HG03378 (cell line): ENCODE data around the gene GPR26.
"Not testable (repeated sequence)": the region's sequence is repeated elsewhere in the genome, so short reads cannot be mapped to it uniquely, and the experiment has no call there.

Source experiments
- ATAC-seq: cut with Tn5 transposase; IDR thresholded peaks from one replicate; pipeline ENCODE4 v1.9.1; 2021; ENCODE audit warnings: mild to moderate bottlenecking, moderate library complexity; ENCODE audit not compliant: unreplicated experiment

GPR26 gene

DNA sequence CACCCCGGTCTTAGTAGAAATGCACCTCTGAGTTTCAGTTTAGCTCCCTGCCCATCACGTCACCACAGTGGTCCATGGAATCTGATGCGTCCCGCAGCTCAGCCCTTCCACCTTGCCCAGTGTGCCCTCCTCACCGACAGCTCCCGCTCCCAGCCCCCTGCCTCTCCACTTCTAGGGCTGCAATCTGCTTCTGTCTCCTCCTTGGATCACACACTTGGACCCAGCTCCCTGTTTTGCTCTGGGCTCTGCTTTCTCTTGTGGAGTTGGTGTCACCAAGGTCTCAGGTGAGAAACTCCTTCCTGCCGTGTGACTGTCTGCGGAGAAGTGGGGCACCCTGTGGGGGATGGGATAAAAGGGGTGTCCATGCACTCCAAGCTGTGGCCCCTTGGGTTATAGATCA lies 37.9 kb downstream of the GPR26 start:
- ATAC-seq: no peak

DNA sequence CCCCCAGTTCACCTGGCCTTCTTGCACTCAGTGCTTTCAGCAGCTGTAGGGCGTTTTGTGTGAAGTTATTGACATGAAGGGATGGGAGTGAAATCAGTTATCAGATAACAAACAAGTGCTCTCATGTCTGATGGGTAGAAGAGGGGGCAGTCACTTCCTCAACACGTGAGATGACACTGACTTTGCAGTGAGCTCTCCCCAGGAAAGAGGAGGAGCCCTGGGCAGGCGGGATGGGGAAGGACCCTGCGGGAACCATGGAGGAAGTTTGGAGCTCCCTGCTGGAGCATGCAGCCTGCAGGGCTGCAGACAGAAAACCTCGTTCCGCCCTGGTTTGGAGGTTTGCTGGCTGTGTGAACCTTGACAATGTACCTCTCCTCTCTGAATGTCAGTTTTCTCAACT lies 38.7 kb downstream of the GPR26 start:
- ATAC-seq: no peak

GRCh38 chr10:123706236-123706635 lies 40.1 kb downstream of the GPR26 start:
- ATAC-seq: no peak

- ATAC-seq: no peak
Measured at GRCh38 chr10:123715546-123715945, 49.4 kb downstream of the GPR26 start.

DNA sequence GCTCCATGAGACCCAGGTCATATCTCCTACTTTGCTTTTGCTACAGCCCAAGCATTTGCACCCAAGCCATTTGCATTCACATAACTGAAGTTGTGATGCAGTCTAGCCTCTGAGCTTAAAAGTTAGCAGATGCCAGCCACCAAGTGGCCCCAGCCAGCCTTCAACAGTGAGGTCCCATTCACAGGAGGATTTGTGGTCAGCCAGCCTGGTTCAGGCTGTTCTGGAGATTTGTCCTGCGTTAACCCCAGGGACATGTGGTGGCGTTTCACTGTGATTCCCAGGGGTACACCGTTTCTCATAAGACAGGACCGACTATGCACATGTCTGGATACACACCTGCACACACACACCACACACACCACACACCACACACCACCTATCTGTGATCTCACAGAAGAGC lies 51.2 kb downstream of the GPR26 start:
- ATAC-seq: no peak

DNA sequence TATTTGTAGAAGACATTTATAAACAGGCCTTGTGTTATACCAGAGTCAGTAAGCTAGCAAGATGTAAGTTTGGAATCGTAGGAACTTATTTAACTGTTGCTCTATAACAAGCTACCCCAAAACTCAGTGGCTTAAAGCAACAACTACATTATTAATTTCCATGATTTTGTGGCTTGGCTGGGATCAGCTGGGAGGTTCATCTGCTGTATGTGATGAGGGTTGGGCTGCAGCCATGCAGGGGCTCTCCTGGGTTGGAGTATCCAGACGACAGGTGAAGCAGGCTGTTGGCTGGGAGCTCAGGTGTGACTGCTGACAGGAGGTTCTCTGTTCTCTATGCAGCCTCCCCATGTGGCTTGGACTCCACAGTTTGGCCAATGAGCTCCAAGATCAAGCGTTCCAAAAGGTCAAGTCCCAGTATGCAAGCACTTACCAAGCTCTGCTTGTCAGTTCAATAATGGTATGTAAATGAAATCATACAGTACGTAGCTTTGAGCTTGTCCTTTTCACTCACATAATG lies 52.4 kb downstream of the GPR26 start:
- no peak for ATAC-seq

DNA sequence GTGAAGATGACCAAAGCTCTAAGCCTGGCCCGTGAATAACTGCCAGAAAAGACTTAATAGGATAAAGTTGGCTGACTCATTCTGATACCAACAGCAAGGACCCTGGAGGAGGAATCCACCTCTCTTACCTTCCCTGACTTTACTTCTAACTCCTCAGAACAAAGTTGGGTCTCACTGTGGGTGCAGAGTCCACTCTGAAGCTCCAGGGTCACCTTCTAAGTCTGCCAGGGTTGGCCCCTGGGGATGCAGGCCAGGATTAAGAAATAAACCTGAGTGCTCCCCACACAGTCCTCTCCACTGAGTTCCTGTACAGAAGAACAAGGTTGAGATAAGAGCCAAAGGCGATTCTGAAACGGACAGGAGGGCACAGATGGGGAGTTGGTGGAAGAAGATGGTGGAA lies 54.4 kb downstream of the GPR26 start:
- no peak for ATAC-seq

DNA sequence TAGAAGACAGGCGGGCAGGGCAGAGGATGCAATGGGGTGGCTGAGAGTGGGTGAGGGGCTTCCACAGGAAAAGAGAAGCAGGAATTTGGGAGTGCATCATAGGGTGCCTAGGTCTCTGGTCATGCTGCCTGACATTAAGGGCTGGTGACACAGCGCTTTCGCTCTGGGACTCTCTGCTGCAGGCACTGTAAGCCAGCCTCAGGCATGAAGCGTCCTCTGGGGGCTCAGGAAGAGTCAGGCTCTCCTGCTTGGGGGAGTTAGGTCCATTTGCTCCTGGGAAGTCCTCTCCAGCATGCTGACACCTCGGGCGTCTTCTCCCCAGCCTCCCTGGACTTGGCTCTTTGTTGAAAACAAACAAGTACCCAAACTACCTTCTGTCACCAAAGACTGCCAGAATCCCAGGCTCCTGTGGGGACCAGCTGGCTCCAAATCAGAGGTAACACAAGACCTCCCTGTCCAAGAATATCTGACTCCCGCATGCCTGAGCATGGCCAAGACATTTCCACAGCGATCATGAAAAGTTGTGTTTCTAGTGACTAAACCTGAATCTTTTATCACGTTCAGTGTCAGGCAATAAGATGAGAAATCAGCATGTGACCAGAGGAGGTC lies 55.4 kb downstream of the GPR26 start:
- no peak for ATAC-seq

DNA sequence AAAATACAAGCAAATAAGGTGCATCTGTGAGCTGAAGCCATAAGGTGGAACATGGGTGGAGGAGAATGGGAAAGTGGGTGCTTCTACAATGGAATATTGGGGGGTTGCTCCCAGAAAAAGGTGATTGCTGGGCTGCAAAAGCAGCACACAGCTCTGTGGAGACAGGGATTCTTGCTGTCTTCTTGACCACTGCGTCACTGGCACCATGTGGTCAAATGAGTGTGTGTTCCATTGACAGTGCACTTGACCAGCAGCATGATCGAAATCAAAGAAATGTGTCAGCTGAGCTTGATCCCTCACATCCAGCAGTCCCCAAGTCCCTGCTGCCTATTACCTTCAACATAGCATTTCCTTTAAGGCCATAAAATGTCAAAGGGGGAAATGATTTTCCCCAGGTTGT lies 56.2 kb downstream of the GPR26 start:
- no peak for ATAC-seq

GRCh38 chr10:123724747-123725146 lies 58.6 kb downstream of the GPR26 start:
- ATAC-seq: no peak

- ATAC-seq: no peak
Measured at GRCh38 chr10:123726381-123726780, 60.2 kb downstream of the GPR26 start.

DNA sequence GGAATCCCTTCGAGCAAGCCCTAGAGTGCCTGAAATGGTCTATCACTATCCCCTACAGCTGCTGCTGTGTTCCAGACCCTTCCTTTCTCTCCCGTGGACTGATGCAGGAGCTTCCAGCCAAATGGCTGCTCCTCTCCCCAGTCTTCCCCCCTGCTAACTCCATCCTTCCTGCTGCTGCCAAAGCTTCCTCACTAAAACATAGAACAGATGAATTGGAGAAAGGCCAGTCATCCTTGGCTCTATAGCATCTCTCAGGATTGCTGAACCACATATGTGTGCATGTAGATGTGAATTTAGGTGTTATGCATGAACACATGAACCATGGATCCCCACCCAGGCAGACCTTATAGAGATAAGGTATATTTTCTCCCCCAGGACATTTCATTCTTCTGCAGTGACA lies 60.7 kb downstream of the GPR26 start:
- ATAC-seq: no peak

DNA sequence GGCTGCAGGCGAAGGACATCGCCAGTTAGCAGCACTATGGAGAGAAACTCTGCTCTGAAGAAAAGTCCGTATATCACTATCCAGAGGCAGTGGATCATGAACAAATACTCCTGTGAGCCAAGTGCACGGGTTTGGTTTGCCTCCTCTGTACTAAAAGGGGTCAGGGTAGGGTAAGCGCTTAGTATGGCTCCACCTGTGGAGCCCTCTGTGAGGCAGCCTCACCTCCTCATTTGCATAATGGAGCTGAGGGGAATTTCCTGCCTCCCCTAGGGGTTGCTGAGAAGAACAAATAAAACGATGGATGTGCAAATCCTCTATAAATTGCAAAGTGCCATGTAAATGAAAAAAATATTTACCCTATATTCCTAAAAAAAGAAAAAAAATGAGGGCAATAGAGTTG lies 63.4 kb downstream of the GPR26 start:
- ATAC-seq: no peak

- not testable (repeated sequence) for ATAC-seq
Measured at GRCh38 chr10:123736917-123737316, 70.8 kb downstream of the GPR26 start.

GRCh38 chr10:123741146-123741545 lies 75.0 kb downstream of the GPR26 start:
- ATAC-seq: no peak

GRCh38 chr10:123741711-123742110 lies 75.6 kb downstream of the GPR26 start:
- ATAC-seq: no peak

- no peak for ATAC-seq
Measured at GRCh38 chr10:123742751-123743440, 76.7 kb downstream of the GPR26 start.

DNA sequence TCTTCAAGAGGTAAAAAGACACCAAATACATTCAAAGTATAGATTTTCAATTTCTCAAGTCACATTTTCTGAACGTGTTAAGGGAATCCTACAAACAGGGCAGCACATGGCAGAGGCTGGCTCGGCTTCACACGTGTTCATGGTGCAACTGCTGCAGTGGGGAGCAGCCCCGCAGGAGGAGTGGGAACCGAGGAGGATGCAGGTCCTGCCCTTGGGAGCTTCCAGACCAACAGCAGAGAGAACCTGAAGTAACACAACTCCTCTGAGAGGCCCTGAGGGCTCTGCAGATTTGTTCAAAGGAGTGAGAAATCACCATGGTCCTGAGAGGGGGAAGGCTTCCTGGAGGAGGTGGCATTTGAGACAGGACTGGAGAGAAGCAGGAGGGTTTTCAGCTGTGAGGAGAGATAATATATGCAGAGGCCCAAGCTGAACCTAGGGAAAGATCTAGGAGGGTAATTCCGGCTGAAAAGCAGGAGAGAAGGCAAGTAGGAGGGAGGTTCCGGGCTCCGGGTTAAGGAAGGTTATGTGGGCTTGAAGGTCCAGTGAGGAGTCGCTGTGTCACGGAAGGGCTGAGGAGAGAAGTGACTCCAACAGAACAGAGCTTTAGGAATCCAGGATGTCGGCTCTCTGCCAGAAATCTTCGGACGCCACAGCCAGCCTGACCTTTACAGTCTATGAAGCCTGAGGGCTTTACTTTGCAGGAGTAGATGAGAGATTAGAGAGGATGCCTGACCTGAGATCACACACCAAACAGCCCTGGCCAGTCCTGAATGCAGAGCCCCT lies 77.5 kb downstream of the GPR26 start:
- ATAC-seq: no peak

DNA sequence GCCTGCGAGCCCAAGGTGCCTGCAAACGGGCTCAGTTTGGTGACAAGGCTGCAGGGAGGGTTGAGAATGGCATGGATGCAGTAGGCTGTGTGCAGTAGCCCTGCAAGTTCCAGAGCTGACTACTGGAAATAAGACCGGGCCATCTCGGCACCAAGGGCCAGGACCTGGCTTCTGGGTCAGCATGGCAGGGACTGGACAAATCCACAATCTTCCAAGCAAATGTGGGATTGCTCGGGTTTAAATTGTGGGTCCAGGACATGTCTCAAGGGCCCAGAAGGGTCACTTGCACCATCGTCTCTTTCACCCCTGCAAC lies 78.0 kb downstream of the GPR26 start:
- ATAC-seq: no peak
